Astrocyte of the cerebellum (primary cell): Measurements from ENCODE around the gene SLC26A9.
"Not testable (repeated sequence)": the region's sequence is repeated elsewhere in the genome, so short reads cannot be mapped to it uniquely, and the experiment has no call there.

Source experiments
- DNase-seq: peaks from one replicate; pipeline ENCODE4 v3.0.0-alpha.2; 2011; ENCODE audit warnings: low read depth
- H3K4me3 ChIP-seq: 2 replicates; pipeline ENCODE4 v1.5.1; 2011; ENCODE audit warnings: mild to moderate bottlenecking, low read depth, low read length, moderate library complexity
- CTCF ChIP-seq: IDR thresholded peaks from 2 replicates; pipeline ENCODE4 v1.5.1; 2012; ENCODE audit warnings: low read length, low read depth, moderate library complexity, mild to moderate bottlenecking; ENCODE audit errors: missing control alignments
- in situ Hi-C: cut with HindIII; loops from 2 replicates; pipeline ENCODE4 v1.10.0; 2017; ENCODE audit warnings: low sequenced_read_pairs

SLC26A9 gene

GRCh38 chr1:205915354-205915990 lies 27.8 kb downstream of the SLC26A9 start:
- in situ Hi-C loops = no loop called here
- TF ChIP-seq CTCF = no peak
- DNase-seq = no peak
- H3K4me3 ChIP-seq = no peak overlapping the region

- TF ChIP-seq CTCF = no peak
- DNase-seq = no peak
- in situ Hi-C loops = no loop called here
- H3K4me3 ChIP-seq = no peak overlapping the region
Observed at GRCh38 chr1:205914730-205915129, 28.5 kb downstream of the SLC26A9 start.

GRCh38 chr1:205914155-205914507 lies 29.1 kb downstream of the SLC26A9 start:
- no peak for DNase-seq
- no peak for TF ChIP-seq CTCF
- in situ Hi-C loops = no loop called here
- no peak overlapping the region for H3K4me3 ChIP-seq

- in situ Hi-C loops = no loop called here
- H3K4me3 ChIP-seq = no peak overlapping the region
- TF ChIP-seq CTCF = no peak
- no peak for DNase-seq
Observed at GRCh38 chr1:205913451-205914154, 29.7 kb downstream of the SLC26A9 start.

- in situ Hi-C loops = no loop called here
- no peak overlapping the region for H3K4me3 ChIP-seq
- no peak for DNase-seq
- TF ChIP-seq CTCF = peak; percentile 73
Observed at GRCh38 chr1:205907794-205908193, 35.5 kb downstream of the SLC26A9 start.

GRCh38 chr1:205905095-205905494 lies 38.2 kb downstream of the SLC26A9 start:
- H3K4me3 ChIP-seq, DNase-seq, in situ Hi-C loops: not testable (repeated sequence)

- DNase-seq = no peak
- H3K4me3 ChIP-seq = no peak overlapping the region
- in situ Hi-C loops = no loop called here
- TF ChIP-seq CTCF = no peak
Observed at GRCh38 chr1:205896351-205896750, 46.9 kb downstream of the SLC26A9 start.

- in situ Hi-C loops, DNase-seq, H3K4me3 ChIP-seq: not testable (repeated sequence)
Observed at GRCh38 chr1:205894119-205894518, 49.1 kb downstream of the SLC26A9 start.

- DNase-seq, H3K4me3 ChIP-seq, in situ Hi-C loops: not testable (repeated sequence)
Observed at GRCh38 chr1:205892175-205892574, 51.1 kb downstream of the SLC26A9 start.

- in situ Hi-C loops, DNase-seq: not testable (repeated sequence)
Observed at GRCh38 chr1:205891481-205891880, 51.8 kb downstream of the SLC26A9 start.

More at GRCh38 chr1:205891481-205891880, 51.8 kb downstream of the SLC26A9 start:
- not testable (repeated sequence) for H3K4me3 ChIP-seq
